ENCODE data around the gene FANCG. TPM values are rescaled to one million over a fixed set of nuclear protein-coding genes. Genes with fewer than 3 reads are reported as not detected.

The FANCG gene
- 35.0 to 58.2 TPM (median 50.9 TPM) in 5 replicates for total RNA-seq (2022; extraction: Qiagen RNA extraction)

DNA sequence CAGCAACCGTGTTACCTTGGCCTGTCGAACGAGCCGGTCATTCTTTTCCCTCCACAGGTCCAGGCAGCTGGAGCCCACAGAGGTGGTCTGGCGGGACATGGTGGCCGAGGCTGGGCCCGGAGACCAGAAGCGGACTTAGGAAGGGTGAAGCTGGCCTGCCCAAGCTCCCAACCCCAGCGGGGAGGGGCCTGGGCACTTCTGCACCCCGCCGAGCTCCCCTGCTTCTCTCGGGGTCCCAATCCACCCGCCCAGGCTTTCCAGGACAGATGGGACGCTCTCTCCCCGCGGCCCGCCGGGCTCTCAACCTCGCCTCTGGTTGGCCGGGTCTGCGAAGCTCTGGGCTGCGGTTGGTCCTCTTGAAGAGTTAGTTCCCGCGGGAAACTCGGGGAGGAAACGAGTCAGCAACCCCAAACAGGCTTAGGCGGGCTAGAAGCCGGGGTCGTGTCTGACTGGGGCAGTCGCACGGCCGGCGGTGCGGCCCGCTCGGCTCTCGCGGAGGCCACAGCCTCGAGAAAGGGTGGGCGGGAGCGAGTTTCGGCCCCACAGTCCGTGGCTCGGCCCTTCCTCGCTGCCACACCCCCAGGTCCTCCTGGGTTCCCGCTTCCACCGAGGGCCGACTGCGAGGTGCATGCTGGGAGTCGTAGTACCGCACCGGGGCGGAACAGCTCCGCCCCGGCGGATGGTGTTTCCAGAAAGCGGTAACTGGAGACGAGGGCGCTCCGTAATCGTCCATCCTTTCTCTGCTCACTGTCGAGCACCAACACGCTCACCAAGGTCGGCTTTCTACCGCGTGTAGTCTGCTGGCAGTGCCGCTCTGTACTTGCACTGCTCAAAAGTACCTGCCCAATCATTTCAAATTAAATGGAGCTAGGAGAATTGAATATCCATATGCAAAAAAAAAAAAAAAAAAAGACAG is at the start of gene FANCG:
TSS of gene FANCG (minus strand) at position 517 of the 916 bp plus-strand sequence. CDS start at position 99, 418 bp downstream.

DNA sequence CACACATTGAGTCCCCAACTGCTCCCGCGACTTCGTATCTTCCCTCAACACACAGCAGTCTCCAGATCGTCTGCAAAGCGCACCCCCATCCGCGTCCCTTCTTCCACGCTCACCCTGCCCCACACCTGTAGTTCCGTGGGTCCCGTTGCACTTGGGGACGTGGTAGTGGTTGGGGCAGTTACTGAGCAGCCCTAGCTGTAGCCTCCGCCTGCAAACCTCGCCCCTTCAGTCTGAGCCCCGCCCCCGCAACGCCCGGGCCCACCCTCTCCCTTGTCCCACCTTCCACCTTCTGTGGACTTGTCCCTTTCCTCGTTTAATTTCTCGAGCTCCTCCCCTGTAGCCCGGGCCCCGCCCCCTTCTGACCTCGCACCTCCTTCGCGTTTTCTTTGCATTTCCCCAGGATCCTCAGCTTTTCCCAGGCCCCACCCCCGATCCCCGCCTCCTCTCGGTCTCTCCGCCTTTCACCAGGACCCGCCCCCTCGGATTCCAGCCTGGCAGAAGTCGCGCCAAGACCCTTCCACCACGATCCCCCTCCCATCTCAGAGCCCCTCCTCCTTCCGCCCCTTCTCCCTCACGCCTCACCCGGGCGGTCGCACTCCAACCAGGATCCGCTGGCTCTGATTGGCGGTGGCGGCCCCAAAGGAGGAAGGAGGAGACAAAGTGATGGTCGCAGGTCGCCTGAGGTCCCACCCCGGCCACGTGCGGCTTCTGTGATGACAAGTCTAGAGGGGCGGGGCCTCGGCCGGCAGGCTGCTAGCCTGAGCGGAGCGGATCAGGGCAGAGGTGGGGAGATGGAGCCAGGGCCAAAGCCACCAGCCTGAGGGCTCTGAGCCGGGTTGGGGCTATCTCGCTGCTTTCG is 36.2 kb upstream of the FANCG start, which contains the start of gene ATOSB:
TSS of gene ATOSB (minus strand) at position 183 of the 859 bp plus-strand sequence. CDS start 7,588 bp downstream, outside the sequence.

GRCh38 chr9:35102769-35103659 is 23.3 kb upstream of the FANCG start, which contains the start of gene STOML2:
Gene STOML2 (minus strand): TSS chr9:35103131. CDS start chr9:35103094, 37 bp downstream.

GRCh38 chr9:35096035-35096849 is 16.5 kb upstream of the FANCG start, which contains the start of gene PIGO:
Gene PIGO (minus strand): TSS chr9:35096591. CDS start chr9:35095565, 1,026 bp downstream.

DNA sequence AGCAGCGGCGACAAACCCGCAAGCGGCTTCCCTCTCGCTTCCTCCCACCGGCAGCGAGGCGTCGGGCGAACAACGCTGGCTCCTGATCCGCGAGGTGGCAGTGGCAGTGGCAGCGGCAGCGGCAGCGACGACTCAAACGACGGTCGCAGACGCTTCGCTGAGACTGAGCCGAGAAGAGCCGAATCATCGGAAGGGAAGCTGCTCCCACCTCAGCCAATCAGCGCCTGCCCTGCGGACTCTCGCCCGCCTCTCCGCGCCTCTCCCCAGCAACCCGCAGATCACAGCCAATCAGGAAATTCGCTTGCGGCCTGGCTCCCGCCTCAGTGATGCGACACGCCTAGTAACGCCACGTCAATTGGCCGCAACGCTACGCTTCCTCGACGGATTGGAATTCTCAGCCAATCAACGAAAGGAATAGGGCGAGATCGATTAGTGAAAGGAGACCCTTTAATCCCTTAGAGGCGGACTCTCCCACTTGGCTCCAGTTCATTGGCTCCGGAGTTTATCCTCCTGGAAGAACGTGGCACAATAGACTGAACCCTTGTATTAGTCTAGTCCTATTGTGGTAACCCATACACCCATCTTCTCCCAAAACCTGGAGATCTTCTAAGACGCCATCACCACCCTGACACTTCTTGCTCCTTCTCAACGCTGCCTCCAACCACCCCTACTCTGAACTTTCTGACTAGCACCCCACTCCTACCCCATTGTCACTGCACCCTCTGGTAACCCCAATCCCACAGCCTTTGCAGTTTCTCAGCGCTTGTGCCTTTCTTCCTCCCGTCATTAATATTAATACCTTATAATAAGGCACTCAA is 7.1 kb downstream of the FANCG start, which contains the start of gene VCP:
TSS of gene VCP (minus strand) at position 165 of the 818 bp plus-strand sequence. CDS start 272 bp downstream, outside the sequence.

Other genes with a start within 250 kb of the FANCG start
- gene PHF24, start 121.7 kb downstream of the FANCG start, total RNA-seq (2022; extraction: Qiagen RNA extraction) = 0.09 to 0.31 TPM (median 0.14 TPM) in 5 replicates
- gene DNAJB5, start 90.2 kb downstream of the FANCG start, total RNA-seq (2022; extraction: Qiagen RNA extraction) = 7.8 to 12.8 TPM (median 11.1 TPM) in 5 replicates
- 265 to 303 TPM (median 277 TPM) in 5 replicates for gene VCP, start 7.3 kb downstream of the FANCG start, total RNA-seq (2022; extraction: Qiagen RNA extraction)
- gene PIGO, start 16.6 kb upstream of the FANCG start, total RNA-seq (2022; extraction: Qiagen RNA extraction) = 44.9 to 52.6 TPM (median 51.3 TPM) in 5 replicates
- gene STOML2, start 23.2 kb upstream of the FANCG start, total RNA-seq (2022; extraction: Qiagen RNA extraction) = 221 to 272 TPM (median 252 TPM) in 5 replicates
- gene ATOSB, start 35.9 kb upstream of the FANCG start, total RNA-seq (2022; extraction: Qiagen RNA extraction) = 7.9 to 12.8 TPM (median 11.4 TPM) in 5 replicates
- 9.6 to 13.1 TPM (median 10.8 TPM) in 5 replicates for gene UNC13B, start 82.1 kb upstream of the FANCG start, total RNA-seq (2022; extraction: Qiagen RNA extraction)

Measured in A549 treated with Hydrocortisone at 1 μM for 4 hours (cell line).